GM21619 (cell line): ENCODE measurements around the gene CHST15.
"Not testable (repeated sequence)": the region's sequence is repeated elsewhere in the genome, so short reads cannot be mapped to it uniquely, and the experiment has no call there.

Experiments used
- ATAC-seq: cut with Tn5 transposase; IDR thresholded peaks from one replicate; pipeline ENCODE4 v1.9.1; 2021; ENCODE audit not compliant: unreplicated experiment

CHST15 gene

GRCh38 chr10:124047427-124048152, 45.8 kb downstream of the CHST15 start:
- ATAC-seq, result no peak

GRCh38 chr10:124045801-124046355, 47.5 kb downstream of the CHST15 start:
- no peak for ATAC-seq

- no peak for ATAC-seq
Measured at GRCh38 chr10:124045276-124045675, 48.1 kb downstream of the CHST15 start.

- no peak for ATAC-seq
Measured at GRCh38 chr10:124044143-124044862, 49.1 kb downstream of the CHST15 start.

GRCh38 chr10:124043310-124044142, 49.9 kb downstream of the CHST15 start:
- peak; percentile 92 for ATAC-seq

GRCh38 chr10:124042656-124043309, 50.6 kb downstream of the CHST15 start:
- ATAC-seq, result no peak

GRCh38 chr10:124041675-124042445, 51.5 kb downstream of the CHST15 start:
- ATAC-seq, result no peak

- ATAC-seq, result no peak
Measured at GRCh38 chr10:124040451-124041188, 52.8 kb downstream of the CHST15 start.

GRCh38 chr10:124039483-124040013, 53.9 kb downstream of the CHST15 start:
- ATAC-seq, result no peak

GRCh38 chr10:124037784-124038183, 55.6 kb downstream of the CHST15 start:
- ATAC-seq, result no peak

- ATAC-seq, result no peak
Measured at GRCh38 chr10:124037286-124037685, 56.1 kb downstream of the CHST15 start.

- no peak for ATAC-seq
Measured at GRCh38 chr10:124036746-124037145, 56.7 kb downstream of the CHST15 start.

GRCh38 chr10:124035928-124036558, 57.4 kb downstream of the CHST15 start:
- ATAC-seq, result peak; percentile 99

GRCh38 chr10:124035306-124035927, 58.0 kb downstream of the CHST15 start:
- no peak for ATAC-seq

- ATAC-seq, result not testable (repeated sequence)
Measured at GRCh38 chr10:124034576-124035305, 58.7 kb downstream of the CHST15 start.

- ATAC-seq, result no peak
Measured at GRCh38 chr10:124033887-124034218, 59.5 kb downstream of the CHST15 start.
